WTC11 (cell line): ENCODE results near the gene TBL1X.

ENCODE experiments used
- ATF2 ChIP-seq: sonication (generic); formaldehyde crosslinking; IDR thresholded peaks from 2 replicates; pipeline ENCODE4 v1.8.1; 2022; ENCODE audit warnings: low read depth, missing genetic modification reagents, borderline replicate concordance
- IRF1 ChIP-seq: sonication (generic); formaldehyde crosslinking; IDR thresholded peaks from 2 replicates; pipeline ENCODE4 v1.8.0; 2023; ENCODE audit warnings: missing genetic modification reagents
- NFYB ChIP-seq: sonication (generic); formaldehyde crosslinking; conservative IDR thresholded peaks from 2 replicates; pipeline ENCODE4 v1.8.0; 2022; ENCODE audit warnings: low read depth, missing genetic modification reagents
- NR2C2 ChIP-seq: sonication (generic); formaldehyde crosslinking; IDR thresholded peaks from 2 replicates; pipeline ENCODE4 v1.8.0; 2022; ENCODE audit warnings: mild to moderate bottlenecking, missing genetic modification reagents
- TP53 ChIP-seq: sonication (generic); formaldehyde crosslinking; IDR thresholded peaks from 2 replicates; pipeline ENCODE4 v1.8.1; 2023; ENCODE audit warnings: mild to moderate bottlenecking, missing genetic modification reagents
- ZNF263 ChIP-seq: sonication (generic); formaldehyde crosslinking; IDR thresholded peaks from 2 replicates; pipeline ENCODE4 v1.8.1; 2022; ENCODE audit warnings: low read depth, mild to moderate bottlenecking, moderate library complexity, missing genetic modification reagents
- ZNF423 ChIP-seq: fragments of 250-450 bp; sonication (Bioruptor Pico); IDR thresholded peaks from 2 replicates; pipeline ENCODE4 v2.1.2; 2022; ENCODE audit warnings: mild to moderate bottlenecking, moderate library complexity
- TF ChIP-seq, protein P1 (sequence below): sonication (generic); formaldehyde crosslinking; IDR thresholded peaks from 2 replicates; pipeline ENCODE4 v1.8.1; 2023; ENCODE audit warnings: mild to moderate bottlenecking, missing genetic modification reagents, borderline replicate concordance
- TF ChIP-seq, protein P2 (sequence below): fragments of 250-450 bp; sonication (Bioruptor Pico); IDR thresholded peaks from 2 replicates; pipeline ENCODE4 v2.1.2; 2022; ENCODE audit warnings: mild to moderate bottlenecking, moderate library complexity
- TF ChIP-seq, protein P3 (sequence below): fragments of 200-600 bp; IDR thresholded peaks from 2 replicates; pipeline ENCODE4 v1.8.0; 2022; ENCODE audit warnings: antibody characterized with exemption
- TF ChIP-seq, protein P4 (sequence below): sonication (generic); formaldehyde crosslinking; IDR thresholded peaks from 2 replicates; pipeline ENCODE4 v1.8.0; 2022; ENCODE audit warnings: mild to moderate bottlenecking, missing genetic modification reagents
- TF ChIP-seq, protein P5 (sequence below): sonication (generic); formaldehyde crosslinking; IDR thresholded peaks from 2 replicates; pipeline ENCODE4 v1.8.1; 2022; ENCODE audit warnings: low read depth, mild to moderate bottlenecking, moderate library complexity, missing genetic modification reagents, borderline replicate concordance

DNA sequence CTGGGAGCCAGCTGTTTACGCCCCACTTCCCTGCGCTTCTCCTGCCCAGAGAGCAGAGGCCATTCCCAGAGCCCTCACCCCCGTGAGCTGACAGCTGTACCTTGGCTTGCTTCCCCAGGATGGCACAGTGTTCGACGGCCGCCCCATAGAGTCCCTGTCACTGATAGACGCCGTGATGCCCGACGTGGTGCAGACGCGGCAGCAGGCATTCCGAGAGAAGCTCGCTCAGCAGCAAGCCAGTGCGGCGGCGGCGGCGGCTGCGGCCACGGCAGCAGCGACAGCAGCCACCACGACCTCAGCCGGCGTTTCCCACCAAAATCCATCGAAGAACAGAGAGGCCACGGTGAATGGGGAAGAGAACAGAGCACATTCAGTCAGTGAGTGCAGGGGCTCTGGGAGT lies 223.0 kb downstream of the TBL1X start:
- TF ChIP-seq IRF1 (CRISPR knock-in tag), result no peak
- TF ChIP-seq, protein P1, sequence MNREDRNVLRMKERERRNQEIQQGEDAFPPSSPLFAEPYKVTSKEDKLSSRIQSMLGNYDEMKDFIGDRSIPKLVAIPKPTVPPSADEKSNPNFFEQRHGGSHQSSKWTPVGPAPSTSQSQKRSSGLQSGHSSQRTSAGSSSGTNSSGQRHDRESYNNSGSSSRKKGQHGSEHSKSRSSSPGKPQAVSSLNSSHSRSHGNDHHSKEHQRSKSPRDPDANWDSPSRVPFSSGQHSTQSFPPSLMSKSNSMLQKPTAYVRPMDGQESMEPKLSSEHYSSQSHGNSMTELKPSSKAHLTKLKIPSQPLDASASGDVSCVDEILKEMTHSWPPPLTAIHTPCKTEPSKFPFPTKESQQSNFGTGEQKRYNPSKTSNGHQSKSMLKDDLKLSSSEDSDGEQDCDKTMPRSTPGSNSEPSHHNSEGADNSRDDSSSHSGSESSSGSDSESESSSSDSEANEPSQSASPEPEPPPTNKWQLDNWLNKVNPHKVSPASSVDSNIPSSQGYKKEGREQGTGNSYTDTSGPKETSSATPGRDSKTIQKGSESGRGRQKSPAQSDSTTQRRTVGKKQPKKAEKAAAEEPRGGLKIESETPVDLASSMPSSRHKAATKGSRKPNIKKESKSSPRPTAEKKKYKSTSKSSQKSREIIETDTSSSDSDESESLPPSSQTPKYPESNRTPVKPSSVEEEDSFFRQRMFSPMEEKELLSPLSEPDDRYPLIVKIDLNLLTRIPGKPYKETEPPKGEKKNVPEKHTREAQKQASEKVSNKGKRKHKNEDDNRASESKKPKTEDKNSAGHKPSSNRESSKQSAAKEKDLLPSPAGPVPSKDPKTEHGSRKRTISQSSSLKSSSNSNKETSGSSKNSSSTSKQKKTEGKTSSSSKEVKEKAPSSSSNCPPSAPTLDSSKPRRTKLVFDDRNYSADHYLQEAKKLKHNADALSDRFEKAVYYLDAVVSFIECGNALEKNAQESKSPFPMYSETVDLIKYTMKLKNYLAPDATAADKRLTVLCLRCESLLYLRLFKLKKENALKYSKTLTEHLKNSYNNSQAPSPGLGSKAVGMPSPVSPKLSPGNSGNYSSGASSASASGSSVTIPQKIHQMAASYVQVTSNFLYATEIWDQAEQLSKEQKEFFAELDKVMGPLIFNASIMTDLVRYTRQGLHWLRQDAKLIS, result no peak
- TF ChIP-seq, protein P2, sequence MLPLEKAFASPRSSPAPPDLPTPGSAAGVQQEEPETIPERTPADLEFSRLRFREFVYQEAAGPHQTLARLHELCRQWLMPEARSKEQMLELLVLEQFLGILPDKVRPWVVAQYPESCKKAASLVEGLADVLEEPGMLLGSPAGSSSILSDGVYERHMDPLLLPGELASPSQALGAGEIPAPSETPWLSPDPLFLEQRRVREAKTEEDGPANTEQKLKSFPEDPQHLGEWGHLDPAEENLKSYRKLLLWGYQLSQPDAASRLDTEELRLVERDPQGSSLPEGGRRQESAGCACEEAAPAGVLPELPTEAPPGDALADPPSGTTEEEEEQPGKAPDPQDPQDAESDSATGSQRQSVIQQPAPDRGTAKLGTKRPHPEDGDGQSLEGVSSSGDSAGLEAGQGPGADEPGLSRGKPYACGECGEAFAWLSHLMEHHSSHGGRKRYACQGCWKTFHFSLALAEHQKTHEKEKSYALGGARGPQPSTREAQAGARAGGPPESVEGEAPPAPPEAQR (CRISPR knock-in tag), result no peak
- no peak for TF ChIP-seq ZNF263 (CRISPR knock-in tag)
- TF ChIP-seq, protein P3, sequence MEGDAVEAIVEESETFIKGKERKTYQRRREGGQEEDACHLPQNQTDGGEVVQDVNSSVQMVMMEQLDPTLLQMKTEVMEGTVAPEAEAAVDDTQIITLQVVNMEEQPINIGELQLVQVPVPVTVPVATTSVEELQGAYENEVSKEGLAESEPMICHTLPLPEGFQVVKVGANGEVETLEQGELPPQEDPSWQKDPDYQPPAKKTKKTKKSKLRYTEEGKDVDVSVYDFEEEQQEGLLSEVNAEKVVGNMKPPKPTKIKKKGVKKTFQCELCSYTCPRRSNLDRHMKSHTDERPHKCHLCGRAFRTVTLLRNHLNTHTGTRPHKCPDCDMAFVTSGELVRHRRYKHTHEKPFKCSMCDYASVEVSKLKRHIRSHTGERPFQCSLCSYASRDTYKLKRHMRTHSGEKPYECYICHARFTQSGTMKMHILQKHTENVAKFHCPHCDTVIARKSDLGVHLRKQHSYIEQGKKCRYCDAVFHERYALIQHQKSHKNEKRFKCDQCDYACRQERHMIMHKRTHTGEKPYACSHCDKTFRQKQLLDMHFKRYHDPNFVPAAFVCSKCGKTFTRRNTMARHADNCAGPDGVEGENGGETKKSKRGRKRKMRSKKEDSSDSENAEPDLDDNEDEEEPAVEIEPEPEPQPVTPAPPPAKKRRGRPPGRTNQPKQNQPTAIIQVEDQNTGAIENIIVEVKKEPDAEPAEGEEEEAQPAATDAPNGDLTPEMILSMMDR, result no peak
- TF ChIP-seq, protein P4, sequence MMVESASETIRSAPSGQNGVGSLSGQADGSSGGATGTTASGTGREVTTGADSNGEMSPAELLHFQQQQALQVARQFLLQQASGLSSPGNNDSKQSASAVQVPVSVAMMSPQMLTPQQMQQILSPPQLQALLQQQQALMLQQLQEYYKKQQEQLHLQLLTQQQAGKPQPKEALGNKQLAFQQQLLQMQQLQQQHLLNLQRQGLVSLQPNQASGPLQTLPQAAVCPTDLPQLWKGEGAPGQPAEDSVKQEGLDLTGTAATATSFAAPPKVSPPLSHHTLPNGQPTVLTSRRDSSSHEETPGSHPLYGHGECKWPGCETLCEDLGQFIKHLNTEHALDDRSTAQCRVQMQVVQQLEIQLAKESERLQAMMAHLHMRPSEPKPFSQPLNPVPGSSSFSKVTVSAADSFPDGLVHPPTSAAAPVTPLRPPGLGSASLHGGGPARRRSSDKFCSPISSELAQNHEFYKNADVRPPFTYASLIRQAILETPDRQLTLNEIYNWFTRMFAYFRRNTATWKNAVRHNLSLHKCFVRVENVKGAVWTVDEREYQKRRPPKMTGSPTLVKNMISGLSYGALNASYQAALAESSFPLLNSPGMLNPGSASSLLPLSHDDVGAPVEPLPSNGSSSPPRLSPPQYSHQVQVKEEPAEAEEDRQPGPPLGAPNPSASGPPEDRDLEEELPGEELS (CRISPR knock-in tag), result no peak
- no peak for TF ChIP-seq NFYB (CRISPR knock-in tag)
- TF ChIP-seq, protein P5, sequence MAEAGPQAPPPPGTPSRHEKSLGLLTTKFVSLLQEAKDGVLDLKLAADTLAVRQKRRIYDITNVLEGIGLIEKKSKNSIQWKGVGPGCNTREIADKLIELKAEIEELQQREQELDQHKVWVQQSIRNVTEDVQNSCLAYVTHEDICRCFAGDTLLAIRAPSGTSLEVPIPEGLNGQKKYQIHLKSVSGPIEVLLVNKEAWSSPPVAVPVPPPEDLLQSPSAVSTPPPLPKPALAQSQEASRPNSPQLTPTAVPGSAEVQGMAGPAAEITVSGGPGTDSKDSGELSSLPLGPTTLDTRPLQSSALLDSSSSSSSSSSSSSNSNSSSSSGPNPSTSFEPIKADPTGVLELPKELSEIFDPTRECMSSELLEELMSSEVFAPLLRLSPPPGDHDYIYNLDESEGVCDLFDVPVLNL (CRISPR knock-in tag), result no peak
- TF ChIP-seq ATF2 (CRISPR knock-in tag), result no peak
- TF ChIP-seq ZNF423 (CRISPR knock-in tag), result no peak
- no peak for TF ChIP-seq NR2C2 (CRISPR knock-in tag)
- no peak for TF ChIP-seq TP53 (CRISPR knock-in tag)
